GM19455 (cell line): Measurements from ENCODE around the gene TBC1D23.
"Not testable (repeated sequence)": the region's sequence is repeated elsewhere in the genome, so short reads cannot be mapped to it uniquely, and the experiment has no call there.

Experiments
- ATAC-seq: cut with Tn5 transposase; IDR thresholded peaks from one replicate; pipeline ENCODE4 v1.9.1; 2021; ENCODE audit not compliant: unreplicated experiment

The TBC1D23 gene

GRCh38 chr3:100260685-100261484 is at the start of gene TBC1D23:
Gene TBC1D23 (plus strand): TSS chr3:100260992. CDS start chr3:100261019, 27 bp downstream.
- peak; percentile 100 for ATAC-seq

GRCh38 chr3:100213891-100214573 is 46.8 kb upstream of the TBC1D23 start:
- no peak for ATAC-seq

- ATAC-seq = no peak
Observed at GRCh38 chr3:100214574-100214964, 46.2 kb upstream of the TBC1D23 start.

- ATAC-seq = no peak
Observed at GRCh38 chr3:100216713-100217112, 44.1 kb upstream of the TBC1D23 start.

- no peak for ATAC-seq
Observed at GRCh38 chr3:100221159-100221558, 39.6 kb upstream of the TBC1D23 start.

GRCh38 chr3:100225193-100225592 is 35.6 kb upstream of the TBC1D23 start:
- ATAC-seq = no peak

- no peak for ATAC-seq
Observed at GRCh38 chr3:100225883-100226282, 34.9 kb upstream of the TBC1D23 start.

GRCh38 chr3:100226712-100227429 is 33.9 kb upstream of the TBC1D23 start:
- no peak for ATAC-seq

- ATAC-seq = no peak
Observed at GRCh38 chr3:100227511-100227921, 33.3 kb upstream of the TBC1D23 start.

- ATAC-seq = no peak
Observed at GRCh38 chr3:100228247-100228646, 32.5 kb upstream of the TBC1D23 start.

GRCh38 chr3:100229188-100229587 is 31.6 kb upstream of the TBC1D23 start:
- not testable (repeated sequence) for ATAC-seq

GRCh38 chr3:100230710-100231109 is 30.1 kb upstream of the TBC1D23 start:
- no peak for ATAC-seq

- ATAC-seq = no peak
Observed at GRCh38 chr3:100231668-100232067, 29.1 kb upstream of the TBC1D23 start.

GRCh38 chr3:100234364-100234763 is 26.4 kb upstream of the TBC1D23 start:
- ATAC-seq = no peak

GRCh38 chr3:100238599-100238998 is 22.2 kb upstream of the TBC1D23 start:
- no peak for ATAC-seq

- not testable (repeated sequence) for ATAC-seq
Observed at GRCh38 chr3:100242471-100242870, 18.3 kb upstream of the TBC1D23 start.

GRCh38 chr3:100244264-100244663 is 16.5 kb upstream of the TBC1D23 start:
- ATAC-seq = no peak

- ATAC-seq = no peak
Observed at GRCh38 chr3:100245136-100245535, 15.7 kb upstream of the TBC1D23 start.

- no peak for ATAC-seq
Observed at GRCh38 chr3:100245927-100246326, 14.9 kb upstream of the TBC1D23 start.

GRCh38 chr3:100246999-100247398 is 13.8 kb upstream of the TBC1D23 start:
- ATAC-seq = no peak

- ATAC-seq = no peak
Observed at GRCh38 chr3:100252001-100252400, 8.8 kb upstream of the TBC1D23 start.
